M059J (cell line): ENCODE results near the gene EFHB. TPM values are rescaled to one million over a fixed set of nuclear protein-coding genes. Genes with fewer than 3 reads are reported as not detected.

Experiments
- total RNA-seq: library from RNA; depleted of rRNA; stranded (reverse); fragments of >200 nt; shearing (Covaris generic); gene quantifications from 2 replicates; pipeline ENCODE4 v1.2.3, GENCODE V29; 2014; rRNA removed

Gene EFHB
- total RNA-seq, 1 experiment from 2014 or later, result 0.15 TPM

Other genes with a start within 250 kb of the EFHB start
- gene RAB5A, start 12.9 kb upstream of the EFHB start, total RNA-seq, result 37.8 and 58.7 TPM in 2 replicates
- not detected in 2 replicates for gene PP2D1, start 78.0 kb upstream of the EFHB start, total RNA-seq
- gene KAT2B, start 106.2 kb upstream of the EFHB start, total RNA-seq, result 7.3 and 14.7 TPM in 2 replicates